Common myeloid progenitor, CD34-positive (primary cell): ENCODE results near the gene OXTR.

Experiments used
- CTCF ChIA-PET: fragments of 350-600 bp; sonication (Branson Sonifier 250); formaldehyde crosslinking; loops from one replicate; lab custom pipeline; 2021; ENCODE audit warnings: antibody characterized with exemption; lab: Charles Lee
- POLR2A ChIA-PET: fragments of 350-600 bp; sonication (Branson Sonifier 250); formaldehyde crosslinking; loops from one replicate; lab custom pipeline; 2021; ENCODE audit warnings: antibody characterized with exemption; lab: Charles Lee
- DNase-seq, 3 donors: peaks; one replicate each; pipeline versions ENCODE4 v3.0.0 to v3.0.0-alpha.2; 2013
- H3K27ac ChIP-seq, 2 experiments: 1 replicate in 1 of 2; 2 replicates in 1 of 2; pipeline ENCODE4 v1.7.0; 2013; ENCODE audit warnings: inconsistent platforms in 2 of 2, low read length in 2 of 2, mild to moderate bottlenecking in 2 of 2, low read depth in 1 of 2, moderate library complexity in 1 of 2; ENCODE audit not compliant: severe bottlenecking in 2 of 2, insufficient read depth in 1 of 2, poor library complexity in 1 of 2
- H3K27me3 ChIP-seq, 5 experiments: replicated peaks in 2 of 5; 1 replicate in 3 of 5; 2 replicates in 2 of 5; pipeline versions ENCODE4 v1.6.1 to v1.7.0; 2013; ENCODE audit warnings: low read length in 4 of 5, mild to moderate bottlenecking in 2 of 5, moderate library complexity in 2 of 5, inconsistent platforms in 1 of 5; ENCODE audit not compliant: insufficient read depth in 5 of 5, control insufficient read depth in 4 of 5
- H3K36me3 ChIP-seq, 4 experiments: 1 replicate in 2 of 4; 2 replicates in 2 of 4; pipeline versions ENCODE4 v1.6.1 to v1.7.0; 2013; ENCODE audit warnings: low read length in 3 of 4, control low read depth in 1 of 4, mild to moderate bottlenecking in 1 of 4; ENCODE audit not compliant: control insufficient read depth in 4 of 4, insufficient read depth in 4 of 4
- H3K4me1 ChIP-seq, 4 experiments: 1 replicate in 3 of 4; 2 replicates in 1 of 4; pipeline versions ENCODE4 v1.6.1 to v1.7.1; 2013; ENCODE audit warnings: low read length in 3 of 4, mild to moderate bottlenecking in 3 of 4, control low read depth in 1 of 4, inconsistent platforms in 1 of 4, moderate library complexity in 1 of 4; ENCODE audit not compliant: control insufficient read depth in 4 of 4, insufficient read depth in 4 of 4; ENCODE audit errors: control extremely low read depth in 1 of 4
- H3K4me3 ChIP-seq, 7 experiments: 1 replicate in 4 of 7; 2 replicates in 3 of 7; pipeline versions ENCODE4 v1.5.1 to v1.7.0; 2013; ENCODE audit warnings: mild to moderate bottlenecking in 7 of 7, low read length in 6 of 7, moderate library complexity in 6 of 7, inconsistent platforms in 2 of 7, low read depth in 2 of 7, control low read depth in 1 of 7; ENCODE audit not compliant: insufficient read depth in 4 of 7, control insufficient read depth in 1 of 7; ENCODE audit errors: extremely low read depth in 1 of 7
- H3K9me3 ChIP-seq, 5 experiments: 1 replicate in 4 of 5; 2 replicates in 1 of 5; pipeline versions ENCODE4 v1.6.1 to v1.7.1; 2013; ENCODE audit warnings: low read length in 4 of 5, mild to moderate bottlenecking in 2 of 5, inconsistent platforms in 1 of 5, low read depth in 1 of 5, moderate library complexity in 1 of 5; ENCODE audit not compliant: control insufficient read depth in 4 of 5, insufficient read depth in 2 of 5; ENCODE audit errors: control extremely low read depth in 1 of 5
- WGBS: methylation state at CpG from one replicate; pipeline ENCODE4 v1.1.5; 2013; ENCODE audit not compliant: insufficient coverage; 5-methylcytosine and 5-hydroxymethylcytosine counted together

OXTR gene

GRCh38 chr3:8768364-8769087, 887 bp downstream of the OXTR start:
- DNase-seq = peak in 2 of 3 donors; percentile 33 to 54
- no peaks in the 10 kb centered on the region for H3K9me3 ChIP-seq
- no peak overlapping the region for H3K27ac ChIP-seq
- H3K4me3 ChIP-seq = peak overlapping the region in 6 of 7 experiments; percentile 9 to 72 (median 60)
- no peaks in the 10 kb centered on the region for H3K36me3 ChIP-seq
- H3K27me3 ChIP-seq = peaks cover 16 to 71% (median 36%) of the 10 kb centered on the region in 5 experiments
- 7% methylated on average over 32 of the region's 36 CpGs for WGBS
- CTCF ChIA-PET = interaction anchor here (0.6 to 2.0 kb wide), 7 partner anchors 9 to 976 kb away, joined by 3 to 13 read pairs (median 3); no protein-coding TSS in a partner anchor
- peaks cover 0 to 22% (median 21%) of the 10 kb centered on the region in 4 experiments for H3K4me1 ChIP-seq
- POLR2A ChIA-PET = interaction anchor here (0.7 kb wide), 1 partner anchor 52 kb away, joined by 3 read pairs; no protein-coding TSS in a partner anchor

GRCh38 chr3:8767667-8768363, 1.6 kb downstream of the OXTR start:
- Histone ChIP-seq H3K4me1 (peaks cover 0 to 22% (median 21%) of the 10 kb centered on the region in 4 experiments), H3K4me3 (peak overlapping the region in 6 of 7 experiments; percentile 20 to 72 (median 44)), H3K27ac (no peak overlapping the region), H3K27me3 (peaks cover 16 to 71% (median 36%) of the 10 kb centered on the region in 5 experiments), H3K9me3 (no peaks in the 10 kb centered on the region), H3K36me3 (no peaks in the 10 kb centered on the region)
- ChIA-PET POLR2A (interaction anchor here (0.7 kb wide), 1 partner anchor 1653 kb away, joined by 3 read pairs; no protein-coding TSS in a partner anchor), CTCF (interaction anchor here (1.4 to 2.0 kb wide), 2 partner anchors 16 to 23 kb away, joined by 3 to 10 read pairs; no protein-coding TSS in a partner anchor)
- WGBS = 2% methylated on average over 72 of the region's 74 CpGs
- DNase-seq = peak; percentile 29 to 69 (median 54)

GRCh38 chr3:8767256-8767666, 2.2 kb downstream of the OXTR start:
- CTCF ChIA-PET = interaction anchor here (1.4 kb wide), 1 partner anchor 23 kb away, joined by 3 read pairs; no protein-coding TSS in a partner anchor
- H3K9me3 ChIP-seq = no peaks in the 10 kb centered on the region
- peaks cover 0 to 22% (median 21%) of the 10 kb centered on the region in 4 experiments for H3K4me1 ChIP-seq
- WGBS = 35% methylated on average over 37 of the region's 37 CpGs
- peak in 1 of 3 donors; percentile 38 for DNase-seq
- H3K36me3 ChIP-seq = no peaks in the 10 kb centered on the region
- H3K27me3 ChIP-seq = peaks cover 16 to 71% (median 36%) of the 10 kb centered on the region in 5 experiments
- peak overlapping the region in 3 of 7 experiments; percentile 30 to 72 (median 57) for H3K4me3 ChIP-seq
- POLR2A ChIA-PET = interaction anchor here (0.7 kb wide), 1 partner anchor 1654 kb away, joined by 3 read pairs; no protein-coding TSS in a partner anchor
- H3K27ac ChIP-seq = no peak overlapping the region

GRCh38 chr3:8766148-8766547, 3.3 kb downstream of the OXTR start:
- WGBS = 92% methylated on average over 1 of the region's 2 CpGs
- H3K4me3 ChIP-seq = no peak overlapping the region
- CTCF ChIA-PET = interaction anchor here (1.4 kb wide), 1 partner anchor 22 kb away, joined by 3 read pairs; no protein-coding TSS in a partner anchor

GRCh38 chr3:8765528-8765927, 3.9 kb downstream of the OXTR start:
- no peak overlapping the region for H3K4me3 ChIP-seq
- H3K36me3 ChIP-seq = no peaks in the 10 kb centered on the region
- no peak overlapping the region for H3K27ac ChIP-seq
- no peak for DNase-seq
- ChIA-PET POLR2A (no interaction called here), CTCF (no interaction called here)
- WGBS = 88% methylated on average over 4 of the region's 4 CpGs
- H3K4me1 ChIP-seq = peaks cover 0 to 22% (median 21%) of the 10 kb centered on the region in 4 experiments
- H3K9me3 ChIP-seq = no peaks in the 10 kb centered on the region
- peaks cover 7 to 55% (median 32%) of the 10 kb centered on the region in 5 experiments for H3K27me3 ChIP-seq

More at GRCh38 chr3:8766148-8766547, 3.3 kb downstream of the OXTR start:
- POLR2A ChIA-PET = no interaction called here
- peaks cover 0 to 22% (median 21%) of the 10 kb centered on the region in 4 experiments for H3K4me1 ChIP-seq
- no peaks in the 10 kb centered on the region for H3K9me3 ChIP-seq
- no peak for DNase-seq
- H3K27ac ChIP-seq = no peak overlapping the region
- no peaks in the 10 kb centered on the region for H3K36me3 ChIP-seq
- H3K27me3 ChIP-seq = peaks cover 13 to 62% (median 36%) of the 10 kb centered on the region in 5 experiments

GRCh38 chr3:8764528-8764927, 4.9 kb downstream of the OXTR start:
- Histone ChIP-seq H3K9me3 (no peaks in the 10 kb centered on the region), H3K4me3 (no peak overlapping the region), H3K36me3 (no peaks in the 10 kb centered on the region), H3K27me3 (peaks cover 3 to 45% (median 23%) of the 10 kb centered on the region in 5 experiments), H3K27ac (no peak overlapping the region), H3K4me1 (peaks cover 0 to 22% (median 21%) of the 10 kb centered on the region in 4 experiments)
- ChIA-PET CTCF (no interaction called here), POLR2A (no interaction called here)
- 96% methylated on average over 6 of the region's 6 CpGs for WGBS
- DNase-seq = no peak
